Measurements from ENCODE around the gene TAF4. TPM values are rescaled to one million over a fixed set of nuclear protein-coding genes. Genes with fewer than 3 reads are reported as not detected.
"Not testable (repeated sequence)": the region's sequence is repeated elsewhere in the genome, so short reads cannot be mapped to it uniquely, and the experiment has no call there.

Gene TAF4
- total and polyA plus RNA-seq, 2 donors (not counting 3 experiments of a cell fraction or from before 2014, with no cell fraction given): 6.1 to 19.5 TPM

- DNase-seq (ENCODE audit: low read depth, low spot score) (no peak), FAIRE-seq (no peak)
- Histone ChIP-seq H3K4me3 (replicated peaks in 1 of 3; ENCODE audit: insufficient read depth in 1 of 3, low read depth in 1 of 3, low read length in 3 of 3) (no peak overlapping the region), H3K9me1 (replicated peaks; ENCODE audit: control insufficient read depth, extremely low read depth, insufficient read depth, low read length) (no peaks in the 10 kb centered on the region), H4K20me1 (replicated peaks; ENCODE audit: control insufficient read depth, extremely low read depth, insufficient read depth, low read length) (no peaks in the 10 kb centered on the region), H3K79me2 (ENCODE audit: control insufficient read depth, insufficient read depth, low read length) (no peaks in the 10 kb centered on the region), H2AFZ (ENCODE audit: low read depth, low read length) (no peak overlapping the region), H3K27me3 (ENCODE audit: control insufficient read depth in 2 of 2, insufficient read depth in 2 of 2, low read length in 2 of 2) (no peaks in the 10 kb centered on the region), H3K4me2 (ENCODE audit: insufficient read depth, low read length) (no peak overlapping the region), H3K9ac (replicated peaks; ENCODE audit: extremely low read depth, insufficient read depth, low read length) (no peak overlapping the region), H3K9me3 (replicated peaks; ENCODE audit: control insufficient read depth, insufficient read depth, low read length) (no peaks in the 10 kb centered on the region), H3K36me3 (ENCODE audit: control insufficient read depth in 2 of 2, extremely low read depth in 1 of 2, insufficient read depth in 2 of 2, low read length in 2 of 2) (peaks cover 0 to 8% of the 10 kb centered on the region in 2 experiments), H3K4me1 (ENCODE audit: control insufficient read depth, extremely low read depth, insufficient read depth, low read length) (no peaks in the 10 kb centered on the region), H3K27ac (ENCODE audit: insufficient read depth, low read depth, low read length) (no peak overlapping the region)
- BruUV-seq (replicated peaks): no TSS peak
- dilution Hi-C loops (cut with MboI; ENCODE audit: extremely low pct_ligation_motif_present, low sequenced_read_pairs): no loop called here
- ChIA-PET POLR2A (no interaction called here), CTCF (no interaction called here)
- TF ChIP-seq POLR2A (IDR thresholded peaks at IDR 0.05; ENCODE audit: low read depth, low read length): no peak
- TF ChIP-seq, protein P1, sequence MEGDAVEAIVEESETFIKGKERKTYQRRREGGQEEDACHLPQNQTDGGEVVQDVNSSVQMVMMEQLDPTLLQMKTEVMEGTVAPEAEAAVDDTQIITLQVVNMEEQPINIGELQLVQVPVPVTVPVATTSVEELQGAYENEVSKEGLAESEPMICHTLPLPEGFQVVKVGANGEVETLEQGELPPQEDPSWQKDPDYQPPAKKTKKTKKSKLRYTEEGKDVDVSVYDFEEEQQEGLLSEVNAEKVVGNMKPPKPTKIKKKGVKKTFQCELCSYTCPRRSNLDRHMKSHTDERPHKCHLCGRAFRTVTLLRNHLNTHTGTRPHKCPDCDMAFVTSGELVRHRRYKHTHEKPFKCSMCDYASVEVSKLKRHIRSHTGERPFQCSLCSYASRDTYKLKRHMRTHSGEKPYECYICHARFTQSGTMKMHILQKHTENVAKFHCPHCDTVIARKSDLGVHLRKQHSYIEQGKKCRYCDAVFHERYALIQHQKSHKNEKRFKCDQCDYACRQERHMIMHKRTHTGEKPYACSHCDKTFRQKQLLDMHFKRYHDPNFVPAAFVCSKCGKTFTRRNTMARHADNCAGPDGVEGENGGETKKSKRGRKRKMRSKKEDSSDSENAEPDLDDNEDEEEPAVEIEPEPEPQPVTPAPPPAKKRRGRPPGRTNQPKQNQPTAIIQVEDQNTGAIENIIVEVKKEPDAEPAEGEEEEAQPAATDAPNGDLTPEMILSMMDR (IDR thresholded peaks at IDR 0.05; ENCODE audit: extremely low read depth in 1 of 2, insufficient read depth in 1 of 2, low read depth in 1 of 2, low read length in 2 of 2): no peak
- TF ChIP-seq POLR2AphosphoS5 (IDR thresholded peaks at IDR 0.05; ENCODE audit: insufficient read depth, low read depth, low read length): no peak
- TF ChIP-seq GATA2 (IDR thresholded peaks at IDR 0.05; ENCODE audit: insufficient read depth, insufficient read length, low read depth, low read length): no peak
- TF ChIP-seq JUN (IDR thresholded peaks at IDR 0.05; ENCODE audit: borderline replicate concordance, insufficient read depth, insufficient read length, low read depth): no peak
- TF ChIP-seq EZH2 (IDR thresholded peaks at IDR 0.05; ENCODE audit: borderline replicate concordance, low read depth, low read length, severe bottlenecking): no peak
- TF ChIP-seq, protein P2, sequence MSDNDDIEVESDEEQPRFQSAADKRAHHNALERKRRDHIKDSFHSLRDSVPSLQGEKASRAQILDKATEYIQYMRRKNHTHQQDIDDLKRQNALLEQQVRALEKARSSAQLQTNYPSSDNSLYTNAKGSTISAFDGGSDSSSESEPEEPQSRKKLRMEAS (IDR thresholded peaks at IDR 0.05; ENCODE audit: insufficient read depth, insufficient read length): no peak
- intact Hi-C loops (cut with micrococcal nuclease): no loop called here
Measured at GRCh38 chr20:61972636-61973508, 92.8 kb downstream of the TAF4 start.

GRCh38 chr20:61971595-61971994 is 94.1 kb downstream of the TAF4 start:
- BruUV-seq (replicated peaks); H3K27me3 ChIP-seq (ENCODE audit: control insufficient read depth in 2 of 2, insufficient read depth in 2 of 2, low read length in 2 of 2); H3K27ac ChIP-seq (ENCODE audit: insufficient read depth, low read depth, low read length); H3K4me2 ChIP-seq (ENCODE audit: insufficient read depth, low read length); H3K4me1 ChIP-seq (ENCODE audit: control insufficient read depth, extremely low read depth, insufficient read depth, low read length); dilution Hi-C loops (cut with MboI; ENCODE audit: extremely low pct_ligation_motif_present, low sequenced_read_pairs); H3K79me2 ChIP-seq (ENCODE audit: control insufficient read depth, insufficient read depth, low read length); H3K4me3 ChIP-seq (replicated peaks in 1 of 3; ENCODE audit: insufficient read depth in 1 of 3, low read depth in 1 of 3, low read length in 3 of 3); H2AFZ ChIP-seq (ENCODE audit: low read depth, low read length); H4K20me1 ChIP-seq (replicated peaks; ENCODE audit: control insufficient read depth, extremely low read depth, insufficient read depth, low read length); CTCF ChIA-PET; H3K9me3 ChIP-seq (replicated peaks; ENCODE audit: control insufficient read depth, insufficient read depth, low read length); POLR2A ChIA-PET; H3K36me3 ChIP-seq (ENCODE audit: control insufficient read depth in 2 of 2, extremely low read depth in 1 of 2, insufficient read depth in 2 of 2, low read length in 2 of 2); FAIRE-seq; H3K9me1 ChIP-seq (replicated peaks; ENCODE audit: control insufficient read depth, extremely low read depth, insufficient read depth, low read length); DNase-seq (ENCODE audit: low read depth, low spot score); H3K9ac ChIP-seq (replicated peaks; ENCODE audit: extremely low read depth, insufficient read depth, low read length); intact Hi-C loops (cut with micrococcal nuclease): not testable (repeated sequence)

Data from endothelial cell of umbilical vein (primary cell).